HG03439 (cell line): ENCODE results near the gene PPP1R3C.

Experiments
- ATAC-seq: cut with Tn5 transposase; IDR thresholded peaks from one replicate; pipeline ENCODE4 v1.9.1; 2021; ENCODE audit warnings: mild to moderate bottlenecking, moderate library complexity; ENCODE audit not compliant: unreplicated experiment

PPP1R3C gene

DNA sequence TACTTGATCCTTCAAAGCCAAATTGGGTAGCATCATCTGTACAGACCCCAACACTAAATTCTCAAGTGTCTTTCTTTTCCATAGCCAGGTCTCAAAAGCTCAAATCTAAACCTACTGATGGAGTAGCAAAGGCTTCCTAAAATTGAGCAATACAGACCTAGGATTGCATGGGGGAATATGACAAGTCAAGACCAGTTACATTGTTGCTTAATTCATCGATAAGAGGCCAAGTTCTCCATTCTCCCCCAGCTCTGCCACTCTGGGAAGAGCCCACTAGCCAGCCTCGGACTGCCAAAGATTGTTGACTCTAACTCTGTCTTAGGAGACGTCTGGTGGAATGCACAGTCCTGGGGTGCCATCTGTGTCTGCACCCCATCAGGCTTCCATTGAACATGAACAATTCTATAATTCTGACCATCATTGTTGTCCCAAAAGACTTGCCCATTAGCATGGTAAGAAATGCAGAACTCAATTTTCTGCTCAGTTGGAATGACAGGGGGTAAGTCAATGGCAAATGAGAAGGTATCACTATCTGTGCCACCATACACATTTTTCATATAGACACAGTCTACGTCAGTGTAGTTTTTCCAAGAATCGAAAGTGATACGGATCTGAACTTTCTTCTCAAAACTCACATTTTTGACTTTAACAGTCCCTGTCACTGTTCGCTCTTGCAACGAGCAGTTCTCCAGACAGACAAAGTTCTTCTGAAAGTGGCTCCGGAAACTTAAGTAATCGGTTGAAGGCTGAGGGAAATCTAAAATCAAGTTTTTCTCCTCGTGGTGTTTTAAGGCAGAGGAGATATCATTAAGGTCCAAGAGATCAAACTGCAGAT, 2.9 kb downstream of the PPP1R3C start:
- no peak for ATAC-seq

DNA sequence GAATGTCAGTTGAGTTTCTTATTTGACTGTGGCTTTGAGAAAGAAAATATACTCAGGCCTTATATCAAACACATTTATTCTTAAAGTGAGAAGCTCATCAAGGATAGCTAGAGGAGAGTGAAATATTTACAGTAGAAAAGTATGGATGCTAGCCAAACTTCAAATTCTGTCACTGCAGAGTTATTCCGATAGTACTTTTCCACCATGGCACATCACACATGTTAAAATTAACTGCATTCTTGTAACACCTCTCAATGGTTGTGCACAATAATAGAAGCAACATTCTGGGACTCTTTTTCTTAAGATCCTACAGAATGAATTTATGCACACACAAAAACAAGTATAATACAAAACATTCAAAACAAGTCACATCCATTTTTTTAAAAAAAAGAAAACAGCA, 4.5 kb downstream of the PPP1R3C start:
- no peak for ATAC-seq

DNA sequence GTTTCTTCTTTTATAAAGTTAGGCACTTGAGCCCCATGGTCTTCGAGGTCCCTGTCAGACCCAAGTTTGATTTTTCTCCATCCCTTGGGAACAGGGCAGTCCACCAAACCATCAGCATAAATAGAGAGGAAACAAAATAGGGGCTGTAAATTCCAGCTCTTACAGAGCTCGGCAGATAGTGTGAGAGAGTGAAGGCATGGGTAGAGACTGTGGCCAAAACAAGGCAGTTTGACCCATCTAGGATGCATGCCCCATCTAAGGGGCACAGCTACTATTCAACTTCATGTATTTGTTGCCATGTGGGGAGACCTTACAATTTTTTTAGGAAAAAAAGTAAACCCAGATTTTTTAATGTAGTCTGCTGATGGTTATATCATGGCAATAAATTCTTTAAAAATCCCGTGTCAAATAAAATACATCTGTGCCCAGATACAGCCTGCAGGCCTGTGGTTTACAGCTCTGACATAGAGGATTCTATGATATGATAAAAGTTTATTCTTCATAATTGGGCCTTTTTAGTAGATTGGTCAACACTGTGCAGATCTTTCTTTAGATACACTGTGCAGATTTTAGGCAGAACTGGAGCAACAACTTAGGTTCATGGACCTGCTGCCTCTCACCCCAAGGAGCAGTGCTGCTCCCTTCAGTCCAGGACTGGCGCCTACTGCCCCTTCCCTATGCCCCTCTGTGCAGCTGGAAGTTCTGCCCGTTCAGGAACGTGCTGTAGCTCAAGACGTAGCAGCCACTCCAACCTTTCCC, 5.3 kb downstream of the PPP1R3C start:
- ATAC-seq = no peak

DNA sequence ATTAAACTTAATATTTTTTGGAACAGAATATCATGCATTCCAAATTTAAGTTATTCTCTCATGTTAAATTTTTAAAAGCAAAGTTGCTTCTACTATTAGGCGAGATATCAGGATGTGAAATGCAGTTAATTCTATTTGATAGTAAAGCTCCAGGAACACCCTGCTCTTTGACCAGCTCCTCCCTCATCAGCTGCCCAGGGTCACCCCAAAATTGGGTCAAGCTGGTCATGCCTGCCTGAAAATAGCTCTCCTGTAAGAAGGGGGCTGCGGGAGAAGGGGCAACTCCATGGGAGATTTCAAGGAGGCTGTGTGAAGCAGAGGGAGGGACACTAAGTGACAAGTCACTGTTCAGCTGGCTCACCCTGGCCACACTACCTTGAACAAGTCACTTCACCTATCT, 5.9 kb downstream of the PPP1R3C start:
- no peak for ATAC-seq

DNA sequence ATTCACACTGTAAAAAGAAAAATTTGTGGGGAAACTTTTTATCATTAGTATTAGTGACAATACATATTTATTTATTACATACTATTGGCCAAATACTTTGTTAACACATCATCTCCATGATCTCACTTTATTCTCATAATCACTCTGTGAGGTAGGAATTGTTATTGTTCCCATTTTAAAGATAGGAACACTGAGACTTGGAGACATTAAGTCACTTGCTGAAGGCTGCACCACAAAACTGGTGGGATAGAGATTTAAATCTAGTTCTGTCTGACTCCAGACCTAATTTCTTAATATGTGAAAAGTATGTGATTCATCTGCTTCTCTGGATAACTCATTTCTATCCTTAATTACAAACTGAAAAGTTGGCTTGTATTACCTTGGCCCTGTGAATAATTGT, 8.2 kb downstream of the PPP1R3C start:
- ATAC-seq = no peak

DNA sequence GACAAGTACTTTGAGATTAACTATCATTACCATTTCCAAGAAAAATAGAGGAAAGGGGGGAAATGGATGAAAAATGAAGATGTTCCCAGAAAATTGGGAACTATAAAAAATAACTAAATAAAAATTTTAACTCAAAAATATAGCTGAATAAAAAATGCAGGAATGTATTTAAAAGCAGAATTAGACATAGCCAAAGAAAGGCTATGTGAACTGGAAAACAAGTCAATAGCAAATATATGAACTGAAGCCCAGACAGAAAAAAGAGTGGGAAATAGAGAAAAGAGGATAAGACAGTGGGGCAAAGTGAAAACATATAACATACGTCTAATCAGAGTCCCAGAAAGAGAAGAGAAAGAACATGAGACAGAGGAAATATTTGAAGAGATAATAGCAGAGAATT, 10.3 kb downstream of the PPP1R3C start:
- no peak for ATAC-seq

DNA sequence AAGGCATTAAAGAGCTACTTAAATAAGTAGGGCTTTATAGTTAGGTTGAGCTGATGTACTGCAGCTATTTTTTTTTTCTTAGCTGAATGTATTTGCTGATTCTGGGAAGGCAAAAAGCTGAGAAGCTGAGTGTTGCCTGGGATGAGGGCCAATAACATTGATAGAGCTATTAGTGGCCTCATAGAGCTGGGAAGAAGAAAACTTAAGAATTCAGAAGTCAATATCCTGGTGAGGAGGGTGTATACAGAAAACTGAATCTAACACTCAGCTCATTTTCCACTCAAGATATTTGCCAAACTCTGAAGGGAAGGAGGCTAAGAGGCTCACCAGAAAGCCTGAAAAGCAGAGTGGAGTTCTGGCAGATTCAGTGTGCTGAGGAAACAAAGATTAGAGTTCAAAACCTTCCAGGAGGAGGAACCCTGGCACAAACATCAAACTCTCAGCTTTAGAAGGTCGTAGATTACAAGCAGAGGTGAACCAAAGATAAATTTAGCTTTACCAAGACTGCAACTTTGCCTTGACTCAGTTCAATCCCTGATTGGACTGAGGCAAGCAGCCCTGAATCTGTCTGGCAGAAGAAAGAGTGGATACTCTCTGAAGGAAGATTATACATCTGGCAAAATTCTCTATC, 11.3 kb downstream of the PPP1R3C start:
- no peak for ATAC-seq

DNA sequence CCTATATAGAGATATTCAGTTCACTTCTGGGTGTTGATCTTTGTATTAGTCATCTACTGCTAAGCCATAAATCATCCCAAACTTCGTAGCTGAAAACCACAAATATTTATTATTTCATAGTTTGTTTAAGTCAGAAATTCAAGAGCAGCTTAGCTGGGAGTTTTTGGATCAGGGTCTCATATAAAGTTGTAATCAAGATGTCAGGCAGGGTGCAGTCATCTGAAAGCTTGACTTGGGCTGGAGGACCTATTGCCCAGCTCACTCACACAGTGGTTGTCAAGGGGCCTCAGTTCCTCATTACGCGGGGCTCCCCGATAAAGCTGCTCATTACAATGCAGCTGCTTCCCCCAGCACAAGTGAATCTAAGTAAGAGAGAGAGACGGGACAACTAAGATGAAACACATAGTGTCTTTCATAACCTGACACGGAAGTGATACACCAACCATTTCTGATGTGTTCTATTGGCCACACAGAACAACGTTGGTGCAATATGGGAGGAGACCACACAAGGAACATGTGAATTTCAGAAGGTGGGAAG, 15.7 kb downstream of the PPP1R3C start:
- no peak for ATAC-seq

DNA sequence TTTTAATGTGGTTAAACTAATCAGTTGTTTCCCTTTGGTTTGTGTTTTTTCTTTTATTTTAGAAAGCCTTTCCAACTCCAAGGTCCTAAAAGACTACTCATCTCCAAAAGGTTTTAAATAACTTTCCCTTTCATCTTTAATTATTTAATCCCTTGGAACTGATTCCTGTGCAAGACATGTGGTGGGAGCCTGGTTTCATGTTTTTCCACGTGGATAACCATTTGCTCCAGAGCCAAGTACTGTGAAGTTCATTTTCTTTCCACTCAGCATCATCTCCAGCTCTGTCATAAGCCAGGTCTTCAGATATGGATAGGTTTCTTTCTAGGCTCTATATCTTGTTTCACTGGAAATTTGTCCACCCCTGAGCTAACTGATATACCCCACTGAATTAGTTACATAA, 16.7 kb downstream of the PPP1R3C start:
- no peak for ATAC-seq

DNA sequence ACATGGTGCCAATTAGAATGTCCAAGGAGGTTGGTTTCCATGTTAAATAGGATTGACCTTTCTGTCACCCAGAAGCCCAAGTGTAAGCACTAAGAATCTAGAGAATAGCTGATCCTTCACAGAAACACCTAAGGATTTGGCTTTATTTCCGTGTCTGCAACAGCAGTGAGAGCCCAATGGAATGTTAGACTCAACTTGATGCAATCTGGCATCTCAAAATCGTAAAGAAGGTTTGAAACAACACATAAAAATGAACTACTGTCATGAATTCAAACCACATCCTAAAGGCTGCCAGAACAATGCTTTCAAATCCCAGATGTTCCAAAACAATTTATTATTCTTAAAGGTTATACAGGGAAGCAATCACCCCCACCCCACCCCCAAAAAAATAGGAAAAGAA, 18.6 kb downstream of the PPP1R3C start:
- ATAC-seq = no peak

DNA sequence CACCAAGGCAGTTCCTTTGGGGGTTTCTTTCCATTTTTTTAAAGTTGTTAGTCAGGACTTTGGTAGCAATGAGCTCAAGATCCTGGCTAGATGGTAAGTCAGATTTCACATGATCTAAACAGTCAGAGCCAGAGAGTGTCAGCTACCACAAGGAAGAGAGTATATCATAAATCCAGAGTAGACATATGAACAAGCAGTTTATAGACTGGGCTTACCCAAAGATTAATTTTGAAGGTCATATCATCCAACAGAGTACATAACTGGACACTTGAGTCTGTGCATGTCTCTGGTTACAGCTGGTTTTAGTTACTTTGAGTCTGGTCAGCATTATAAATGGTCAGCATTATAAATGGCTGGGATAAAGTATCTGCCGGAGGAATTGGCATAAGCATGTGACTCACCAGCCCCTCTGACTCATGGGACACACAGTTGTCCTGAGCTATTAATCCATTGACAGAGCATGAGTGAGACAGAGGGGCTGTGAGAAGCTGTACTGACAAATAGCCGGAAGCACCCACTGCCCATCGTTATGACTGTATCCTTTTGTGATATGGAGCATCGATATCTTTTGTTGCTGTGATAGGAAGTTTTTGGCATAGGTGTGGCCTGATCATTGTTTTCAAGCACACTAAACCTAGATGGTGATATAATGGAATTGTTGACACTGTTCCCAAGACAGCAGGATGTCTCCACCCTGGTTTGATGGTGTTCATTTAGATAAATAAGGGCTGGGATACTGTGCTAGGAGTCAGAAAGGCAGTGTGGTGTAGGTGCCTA, 19.3 kb downstream of the PPP1R3C start:
- ATAC-seq = no peak

DNA sequence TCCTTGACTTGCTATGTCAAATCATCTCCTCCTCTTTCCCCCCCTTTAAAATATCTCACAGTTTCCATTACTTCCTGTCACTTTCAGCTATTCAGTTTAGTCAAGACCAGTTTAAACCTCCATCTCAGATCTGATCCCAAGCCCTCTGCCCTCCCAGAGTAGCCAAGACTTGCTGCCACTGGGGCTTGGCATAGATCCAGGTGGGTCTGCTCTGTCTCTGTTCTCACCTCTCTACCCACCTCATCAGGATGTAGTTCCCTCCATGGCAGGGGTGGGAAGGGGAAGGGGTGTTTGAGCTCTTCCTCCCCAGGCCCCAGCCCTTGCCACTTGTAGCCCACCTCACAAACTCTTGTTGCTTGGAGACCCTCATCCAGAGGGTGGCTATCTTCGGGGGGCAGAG, 22.0 kb downstream of the PPP1R3C start:
- ATAC-seq = no peak

DNA sequence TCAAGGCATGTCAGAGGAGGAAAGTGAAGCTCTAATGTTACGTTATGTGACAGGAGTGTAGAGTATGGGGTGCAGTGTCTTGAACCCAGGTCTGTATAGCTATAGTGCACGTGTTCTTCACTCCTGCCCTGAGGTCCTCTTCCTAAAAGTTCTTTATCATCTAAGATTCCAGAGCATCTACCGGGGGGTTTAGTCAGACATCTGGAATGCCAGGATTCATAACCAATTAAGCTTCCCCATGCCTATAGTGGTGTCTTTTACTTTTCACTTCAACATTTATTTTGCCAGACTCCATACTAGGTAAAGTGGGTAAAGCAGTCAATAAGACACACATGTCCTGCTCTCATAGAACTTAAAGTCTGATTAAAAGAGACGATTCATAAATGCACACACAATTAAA, 22.4 kb downstream of the PPP1R3C start:
- ATAC-seq = no peak

DNA sequence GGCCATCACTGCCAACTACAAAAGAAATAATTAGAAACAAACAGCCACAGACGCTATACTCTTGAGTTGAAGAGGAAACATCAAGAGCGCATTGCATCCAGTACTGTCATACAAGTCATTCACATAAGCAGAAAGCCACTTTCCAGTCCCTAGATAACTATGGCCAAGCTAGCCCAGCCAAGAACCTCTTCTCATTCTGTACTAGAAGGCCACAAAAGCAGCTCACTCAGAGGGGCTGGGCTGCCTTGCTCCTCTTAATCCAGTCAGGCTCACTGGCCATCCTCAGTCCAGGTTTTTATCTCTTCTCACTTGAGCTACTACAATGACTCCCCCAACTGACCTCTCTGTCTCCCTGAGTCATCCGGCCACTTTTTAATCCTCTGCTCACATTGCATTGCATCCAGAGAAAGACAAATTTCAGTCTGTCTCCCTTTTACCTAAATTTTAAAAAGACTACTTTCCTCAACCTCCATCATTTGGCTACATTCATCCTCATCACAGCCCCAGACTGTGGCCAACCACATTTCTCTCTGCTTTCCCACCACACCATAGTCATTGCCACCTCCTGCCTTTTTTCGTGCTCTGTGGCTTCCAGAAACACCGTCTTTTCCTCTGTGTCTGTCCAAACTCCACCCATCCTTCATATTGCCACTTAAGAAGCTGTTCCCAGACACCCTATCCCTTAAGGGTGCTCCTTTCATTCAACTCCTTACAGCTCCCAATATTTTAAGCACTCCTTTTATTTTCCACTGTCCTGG, 25.0 kb downstream of the PPP1R3C start:
- no peak for ATAC-seq

DNA sequence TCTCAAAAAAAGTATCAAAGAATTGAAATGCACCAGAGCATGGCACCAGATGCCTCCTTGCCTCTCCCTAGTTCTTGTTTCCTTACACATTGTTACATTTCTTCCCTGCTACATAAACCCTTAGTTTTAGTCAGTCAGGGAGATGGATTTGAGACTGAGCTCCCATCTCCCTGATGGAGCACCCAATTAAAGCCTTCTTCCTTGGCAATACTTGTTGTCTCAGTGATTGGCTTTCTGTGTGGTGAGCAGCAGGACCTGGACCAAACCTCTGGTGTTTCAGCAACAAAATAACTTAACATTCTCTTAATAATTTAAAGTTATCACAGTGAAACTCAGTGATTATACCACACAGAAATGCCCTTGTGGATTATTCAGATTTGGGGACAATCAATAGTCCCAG, 26.9 kb downstream of the PPP1R3C start:
- no peak for ATAC-seq

DNA sequence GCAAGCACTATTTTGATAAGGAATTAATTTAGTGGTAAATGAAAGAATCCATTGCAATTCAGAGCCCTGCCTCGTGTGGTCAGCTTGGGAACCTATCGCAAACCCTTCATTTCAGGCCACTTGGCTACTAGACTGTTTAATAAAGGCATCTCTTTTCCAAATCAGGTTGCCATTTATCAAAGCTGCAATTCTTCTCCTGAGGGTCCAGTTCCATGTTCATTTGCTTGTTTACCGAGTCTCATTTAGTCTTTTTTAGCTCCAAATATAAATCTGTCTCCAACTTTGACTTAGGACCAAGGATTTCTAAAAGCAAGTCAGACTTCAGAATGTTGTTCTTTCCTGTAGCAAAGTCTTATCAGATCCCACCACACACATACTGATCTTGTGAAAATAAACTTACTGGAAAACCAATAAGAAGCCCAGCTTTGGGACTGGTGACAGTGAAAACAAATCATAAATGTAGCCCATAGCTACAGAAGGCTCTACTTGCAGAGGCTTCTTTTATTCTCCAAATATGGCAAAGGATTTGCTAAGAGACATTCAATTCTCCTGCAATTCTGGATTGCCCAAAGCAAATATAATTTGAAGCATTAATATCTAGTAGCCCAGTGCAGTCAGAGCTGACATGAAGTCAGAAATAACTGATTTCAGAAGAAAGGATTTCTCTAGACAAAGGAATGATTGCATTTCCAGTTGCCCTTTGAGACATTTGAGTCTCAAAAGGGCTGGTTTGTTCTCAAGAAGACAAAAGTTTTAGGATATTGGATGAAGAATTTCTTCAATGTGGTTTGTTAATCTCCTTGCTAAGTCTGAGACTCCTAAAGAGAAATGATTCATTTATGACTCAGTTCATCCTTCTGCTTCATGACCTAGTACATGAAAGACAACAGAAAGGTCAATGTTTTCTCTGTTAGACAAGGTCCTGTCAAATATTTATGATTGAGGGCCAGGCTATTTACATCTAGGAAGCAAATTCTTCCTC, 28.0 kb downstream of the PPP1R3C start:
- ATAC-seq = no peak

DNA sequence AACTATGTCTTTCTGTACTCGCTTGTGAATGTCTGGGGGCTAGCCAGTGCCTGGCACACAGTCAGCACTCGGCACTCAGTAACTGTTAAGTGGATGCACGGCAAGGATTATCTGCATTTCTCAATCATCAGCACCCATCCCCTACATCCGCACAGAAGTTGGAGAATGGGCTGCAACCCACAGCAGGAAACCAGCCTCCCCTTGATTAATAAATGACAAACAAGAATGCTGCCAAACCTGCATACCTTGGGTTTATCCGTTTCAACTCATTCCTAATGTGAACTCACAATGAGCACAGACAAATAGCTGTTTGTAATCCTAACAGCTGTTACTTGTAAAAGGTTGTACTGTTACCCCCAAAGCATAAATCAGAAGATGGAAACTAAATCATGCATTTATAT, 28.9 kb downstream of the PPP1R3C start:
- ATAC-seq = no peak

DNA sequence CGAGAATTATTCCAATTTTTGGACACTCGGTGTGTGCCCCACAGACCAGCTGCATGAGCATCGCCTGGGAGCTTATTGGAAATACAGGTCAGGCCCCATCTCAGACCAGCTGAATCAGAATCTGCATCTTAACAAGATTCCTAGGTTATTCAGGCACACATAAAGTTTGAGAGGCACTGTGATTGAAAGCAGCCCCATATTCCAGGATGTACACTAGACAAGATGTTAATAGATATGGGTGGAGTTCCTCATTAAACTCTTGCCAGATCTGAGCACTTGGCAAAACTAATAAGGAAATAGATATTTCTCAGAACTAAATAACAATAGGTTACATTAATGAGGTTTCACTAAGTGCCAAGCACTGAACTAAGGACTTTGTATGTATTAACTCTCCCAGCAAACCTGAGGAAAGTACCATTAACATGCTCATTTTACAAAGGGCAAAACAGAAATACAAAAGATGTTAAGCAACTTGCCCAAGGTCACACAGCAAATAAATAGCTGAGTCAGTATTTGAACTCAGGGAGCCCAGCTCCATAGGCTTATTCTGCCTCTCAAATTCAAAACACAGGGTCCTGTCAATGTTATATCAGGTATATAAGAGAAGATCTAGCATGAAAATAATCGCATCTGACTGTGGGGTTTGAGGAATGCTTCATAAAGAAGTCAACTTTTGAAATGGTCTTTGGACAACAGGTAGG, 29.9 kb downstream of the PPP1R3C start:
- ATAC-seq = no peak
